Nucleus accumbens (tissue), 56 donors: Measurements from ENCODE around the gene GOLGA8T.
"Not testable (repeated sequence)": the region's sequence is repeated elsewhere in the genome, so short reads cannot be mapped to it uniquely, and the experiment has no call there.

ENCODE experiments used
- DNase-seq, 56 donors: peaks; one replicate each; lab custom pipeline; 2025; lab: John Stamatoyannopoulos, UW

GOLGA8T gene, protein sequence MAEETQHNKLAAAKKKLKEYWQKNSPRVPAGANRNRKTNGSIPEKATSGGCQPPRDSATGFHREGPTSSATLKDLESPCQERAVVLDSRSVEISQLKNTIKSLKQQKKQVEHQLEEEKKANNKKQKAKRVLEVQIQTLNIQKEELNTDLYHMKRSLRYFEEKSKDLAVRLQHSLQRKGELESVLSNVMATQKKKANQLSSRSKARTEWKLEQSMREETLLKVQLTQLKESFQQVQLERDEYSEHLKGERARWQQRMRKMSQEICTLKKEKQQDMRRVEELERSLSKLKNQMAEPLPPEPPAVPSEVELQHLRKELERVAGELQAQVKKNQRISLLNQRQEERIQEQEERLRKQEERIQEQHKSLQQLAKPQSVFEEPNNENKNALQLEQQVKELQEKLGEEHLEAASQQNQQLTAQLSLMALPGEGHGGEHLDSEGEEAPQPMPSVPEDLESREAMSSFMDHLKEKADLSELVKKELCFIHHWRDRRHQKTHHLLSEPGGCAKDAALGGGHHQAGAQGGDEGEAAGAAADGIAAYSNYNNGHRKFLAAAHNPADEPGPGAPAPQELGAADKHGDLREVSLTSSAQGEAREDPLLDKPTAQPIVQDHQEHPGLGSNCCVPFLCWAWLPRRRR

DNA sequence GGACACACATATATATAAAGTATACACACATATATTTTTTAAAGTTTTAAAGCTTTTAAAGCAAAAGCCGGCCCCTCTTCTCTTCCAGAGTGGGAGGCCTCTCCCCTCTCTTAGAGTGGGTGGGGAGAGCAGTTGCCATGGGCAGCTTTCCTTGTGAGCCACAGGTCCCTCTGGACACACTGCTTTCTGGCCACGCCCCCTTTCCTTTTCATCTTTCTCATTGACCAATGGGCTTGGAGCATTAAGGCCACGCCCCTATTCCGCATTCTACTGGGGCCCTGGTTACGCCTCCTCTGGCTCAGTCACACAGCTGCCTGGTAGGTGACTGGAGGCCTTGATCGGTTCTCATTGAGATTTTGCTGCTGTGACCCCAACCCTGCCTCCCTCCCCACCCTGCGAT, at the start of gene GOLGA8T:
Gene GOLGA8T (plus strand): TSS at position 301 of the 400 bp plus-strand sequence. CDS start 98 bp downstream, at position 399.
- not testable (repeated sequence) for DNase-seq

DNA sequence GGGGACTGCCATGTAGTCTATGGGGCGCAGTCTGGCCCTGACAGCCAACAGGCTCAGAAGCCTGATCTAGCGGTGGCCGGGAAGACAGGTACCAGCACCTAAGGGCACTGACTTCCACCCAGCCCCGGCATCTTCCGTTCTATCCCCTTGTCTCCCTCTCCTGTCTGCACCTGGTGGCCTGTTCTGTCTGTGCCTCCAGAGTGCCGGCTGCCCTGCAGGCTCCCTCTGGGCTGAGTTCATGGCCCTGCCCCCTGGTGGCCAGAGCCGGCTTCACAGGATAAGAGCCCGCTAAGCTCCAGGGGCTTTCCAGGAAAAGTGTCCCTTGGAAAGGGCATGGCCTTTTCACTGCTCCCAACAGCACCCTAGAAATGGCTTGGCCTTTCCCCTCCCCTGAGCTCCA, 37.0 kb upstream of the GOLGA8T start:
- DNase-seq: not testable (repeated sequence)

DNA sequence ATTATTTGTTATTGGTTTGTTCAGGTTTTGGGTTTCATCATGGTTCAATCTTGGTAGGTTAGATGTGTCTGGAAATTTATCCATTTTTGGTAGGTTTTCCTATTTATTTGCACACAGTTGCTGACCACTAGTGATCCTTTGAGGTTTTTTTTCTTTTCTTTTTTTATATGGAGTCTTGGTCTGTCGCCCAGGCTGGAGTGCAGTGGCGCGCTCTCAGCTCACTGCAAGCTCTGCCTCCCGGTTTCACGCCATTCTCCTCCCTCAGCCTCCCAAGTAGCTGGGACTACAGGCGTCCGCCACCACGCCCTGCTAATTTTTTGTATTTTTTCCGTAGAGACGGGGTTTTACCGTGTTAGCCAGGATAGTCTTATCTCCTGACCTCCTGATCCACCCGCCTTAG, 32.0 kb upstream of the GOLGA8T start:
- not testable (repeated sequence) for DNase-seq

DNA sequence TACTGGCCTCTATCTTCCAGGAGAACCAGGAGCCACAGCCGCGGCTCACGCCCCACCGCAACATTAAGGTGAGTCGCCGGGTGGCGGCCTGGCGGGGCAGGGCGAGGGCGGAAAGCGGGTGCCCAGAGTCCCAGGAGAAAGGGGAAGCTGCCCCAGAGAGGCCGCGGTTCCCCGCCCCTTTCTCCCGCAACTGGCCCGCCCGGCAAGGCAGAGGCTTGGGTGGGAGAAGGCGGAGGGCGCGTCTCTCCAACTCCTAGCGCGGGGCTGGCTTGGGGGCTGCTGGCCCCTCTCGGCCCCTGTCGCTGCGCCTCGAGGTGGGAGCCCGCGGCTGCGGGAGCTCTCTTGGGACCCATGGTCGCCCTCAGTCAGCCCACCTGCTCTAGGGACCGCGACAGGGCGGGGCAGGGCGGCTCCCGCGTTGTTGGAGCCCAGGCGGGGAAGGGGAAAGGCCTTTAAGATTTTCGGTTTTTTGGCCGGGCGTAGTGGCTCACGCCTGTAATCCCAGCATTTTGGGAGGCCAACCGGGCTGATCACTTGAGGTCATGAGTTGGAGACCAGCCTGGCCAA, 30.8 kb upstream of the GOLGA8T start:
- not testable (repeated sequence) for DNase-seq

DNA sequence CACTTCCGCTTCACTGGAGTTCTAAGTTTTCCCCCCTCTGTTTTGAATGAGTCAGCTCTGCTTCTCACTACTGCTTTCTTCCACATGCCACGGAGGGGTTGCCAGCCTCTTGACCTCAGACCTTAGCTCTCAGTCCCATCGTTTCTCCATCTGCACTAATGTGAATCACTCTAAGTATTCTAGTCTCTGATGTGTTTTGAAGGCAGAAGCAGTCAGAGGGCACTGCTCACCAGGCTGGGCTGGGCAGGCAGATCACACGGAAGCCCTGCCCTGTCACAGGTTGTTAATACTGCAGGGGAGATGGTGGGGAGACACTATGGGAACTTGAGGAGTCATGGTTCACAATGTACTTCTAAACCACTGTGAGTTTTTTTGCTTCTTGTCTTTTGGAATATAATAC, 24.3 kb upstream of the GOLGA8T start:
- not testable (repeated sequence) for DNase-seq

DNA sequence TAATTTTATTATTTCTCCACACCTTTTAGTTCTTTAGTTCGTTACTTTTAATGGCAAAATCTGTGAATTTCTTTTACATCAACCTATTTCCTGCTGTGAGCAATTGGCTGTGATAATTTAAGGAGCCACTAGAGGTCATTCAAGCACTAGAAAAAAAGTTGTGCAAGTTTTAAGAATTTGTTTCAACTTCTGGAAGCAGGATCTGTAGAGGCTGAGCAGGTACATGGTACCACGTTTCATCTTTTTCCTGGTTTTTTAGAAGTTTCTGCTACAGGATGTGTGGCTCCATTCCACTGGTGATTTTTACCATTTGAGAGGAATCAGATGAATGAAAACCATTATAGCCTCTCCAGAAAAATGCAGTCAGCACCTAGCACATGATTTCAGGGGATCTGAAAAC, 4.8 kb upstream of the GOLGA8T start:
- not testable (repeated sequence) for DNase-seq

DNA sequence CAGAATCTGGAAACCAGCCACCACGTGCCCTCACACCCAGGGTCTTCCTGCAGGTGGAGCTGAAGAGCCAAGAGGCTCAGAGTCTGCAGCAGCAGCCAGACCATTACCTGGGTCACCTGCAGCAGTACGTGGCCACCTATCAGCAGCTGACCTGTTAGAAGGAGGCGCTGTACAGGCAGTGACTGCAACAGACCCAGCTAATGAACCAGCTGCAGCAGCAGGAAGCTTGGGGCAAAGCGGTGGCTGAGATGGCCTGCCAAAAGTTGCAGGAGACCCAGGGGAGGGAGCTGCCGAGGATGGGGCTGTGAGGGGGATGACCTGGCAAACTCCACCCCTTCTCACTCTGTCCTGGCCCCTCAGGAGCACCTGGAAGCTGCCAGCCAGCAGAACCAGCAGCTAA, 8.4 kb downstream of the GOLGA8T start:
- not testable (repeated sequence) for DNase-seq

DNA sequence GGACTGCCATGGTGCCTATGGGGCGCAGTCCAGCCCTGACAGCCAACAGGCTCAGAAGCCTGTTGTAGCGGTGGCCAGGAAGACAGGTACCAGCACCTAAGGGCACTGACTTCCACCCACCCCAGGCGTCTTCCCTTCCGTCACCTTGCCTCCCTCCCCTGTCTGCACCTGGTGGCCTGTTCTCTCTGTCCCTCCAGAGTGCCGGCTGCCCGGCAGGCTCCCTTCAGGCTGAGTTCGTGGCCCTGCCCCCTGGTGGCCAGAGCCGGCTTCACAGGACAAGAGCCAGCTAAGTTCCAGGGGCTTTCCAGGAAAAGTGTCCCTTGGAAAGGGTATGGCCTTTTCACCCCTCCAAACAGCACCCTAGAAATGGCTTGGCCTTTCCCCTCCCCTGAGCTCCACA, 15.0 kb downstream of the GOLGA8T start:
- not testable (repeated sequence) for DNase-seq

DNA sequence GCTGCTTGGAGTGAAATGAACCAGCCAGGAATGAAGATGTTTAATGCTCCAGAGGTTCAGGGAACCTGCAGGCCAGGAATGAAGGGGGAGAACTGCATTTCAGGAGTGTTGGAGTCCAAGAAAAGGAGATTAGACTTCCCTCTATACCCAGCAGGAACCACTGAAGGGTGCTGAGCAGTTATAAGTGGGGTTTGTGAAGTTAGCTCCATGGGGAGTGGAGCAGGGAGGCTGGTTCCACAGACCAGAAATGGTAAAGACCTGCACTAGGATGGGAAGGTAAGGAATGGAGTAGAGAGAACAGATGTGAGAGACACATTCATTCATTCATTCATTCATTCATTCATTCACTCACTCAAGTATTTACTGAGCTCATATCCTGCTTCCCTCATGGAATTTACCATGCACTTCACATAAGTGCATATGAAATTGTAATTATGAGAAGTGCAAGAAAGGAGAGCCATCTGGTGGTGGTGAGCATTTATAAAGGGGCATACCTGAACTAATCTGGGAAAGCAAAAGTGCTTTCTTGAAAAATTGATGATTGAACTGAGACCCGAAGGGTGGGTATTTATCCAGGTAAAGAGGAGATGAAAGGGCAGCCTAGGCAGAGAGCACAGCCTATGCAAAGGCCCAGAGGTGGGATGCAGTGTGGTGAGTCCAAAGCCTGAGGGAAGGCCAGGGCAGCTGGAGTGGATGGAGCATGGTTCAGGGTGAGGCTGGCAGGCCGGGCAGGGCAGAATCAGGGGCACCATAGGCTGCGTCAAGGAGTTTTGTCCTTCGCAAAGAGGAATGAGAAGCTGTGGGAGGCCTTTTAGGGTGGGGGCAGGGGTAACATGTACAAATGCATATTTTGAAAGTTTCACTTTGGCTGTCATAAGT, 27.9 kb downstream of the GOLGA8T start:
- DNase-seq: not testable (repeated sequence)

DNA sequence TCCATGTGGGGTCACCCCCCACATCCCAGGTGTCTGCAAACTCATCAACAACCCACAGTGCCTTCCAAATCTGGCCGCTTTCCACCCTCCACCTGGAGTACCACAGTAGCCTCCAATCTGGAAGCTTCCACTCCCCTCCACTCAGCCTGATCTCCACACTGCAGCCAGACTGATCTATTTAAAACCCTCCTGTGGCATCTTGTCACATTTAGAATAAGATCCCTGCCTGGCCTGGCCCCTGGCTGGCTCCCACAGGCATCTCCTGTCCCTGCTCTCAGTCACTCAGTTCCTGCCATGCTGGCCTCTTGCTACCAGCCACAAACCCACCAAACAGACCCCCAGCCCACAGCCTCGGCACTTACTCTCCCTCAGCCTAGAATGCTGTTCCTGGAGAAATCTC, 28.9 kb downstream of the GOLGA8T start:
- DNase-seq: not testable (repeated sequence)

DNA sequence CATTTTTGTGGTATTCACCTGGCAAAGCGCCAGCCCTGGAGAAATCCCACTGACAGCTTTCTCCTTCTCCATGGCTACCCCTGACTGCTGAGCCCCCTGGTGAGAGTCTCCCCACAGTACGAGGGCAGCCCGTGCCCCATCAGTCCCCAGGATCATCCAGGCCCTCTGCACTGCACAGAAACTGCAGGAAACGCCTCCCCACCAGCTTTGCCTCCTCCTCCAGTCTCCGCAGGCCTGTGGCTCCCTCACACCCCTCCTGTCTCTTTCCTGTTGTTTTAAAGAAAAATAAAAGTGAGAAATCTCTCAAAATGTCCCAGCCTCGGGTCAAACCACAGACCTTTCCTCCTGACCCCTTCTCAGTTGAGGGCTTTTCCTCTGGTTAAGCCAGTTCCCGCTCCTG, 29.4 kb downstream of the GOLGA8T start:
- DNase-seq: not testable (repeated sequence)

DNA sequence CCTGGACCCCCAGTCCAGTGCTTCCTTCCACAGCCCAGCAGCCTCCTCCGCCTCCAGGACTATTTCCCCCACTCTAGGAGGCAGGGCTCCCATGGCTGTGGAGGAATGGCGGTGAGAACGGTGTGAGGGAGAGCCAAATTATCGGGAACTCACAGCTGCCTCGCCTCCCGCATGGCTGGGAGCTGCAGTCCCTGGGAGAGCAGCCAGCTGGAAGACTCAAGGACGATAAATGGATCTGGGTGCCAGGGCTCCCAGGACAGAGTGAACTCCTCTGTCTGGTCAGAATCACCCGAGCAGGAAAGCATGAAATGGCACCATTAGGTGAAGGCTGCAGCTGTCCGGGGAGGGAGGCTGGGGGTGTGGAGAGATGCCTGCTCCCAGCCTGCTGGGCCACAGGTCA, 32.6 kb downstream of the GOLGA8T start:
- DNase-seq: not testable (repeated sequence)

DNA sequence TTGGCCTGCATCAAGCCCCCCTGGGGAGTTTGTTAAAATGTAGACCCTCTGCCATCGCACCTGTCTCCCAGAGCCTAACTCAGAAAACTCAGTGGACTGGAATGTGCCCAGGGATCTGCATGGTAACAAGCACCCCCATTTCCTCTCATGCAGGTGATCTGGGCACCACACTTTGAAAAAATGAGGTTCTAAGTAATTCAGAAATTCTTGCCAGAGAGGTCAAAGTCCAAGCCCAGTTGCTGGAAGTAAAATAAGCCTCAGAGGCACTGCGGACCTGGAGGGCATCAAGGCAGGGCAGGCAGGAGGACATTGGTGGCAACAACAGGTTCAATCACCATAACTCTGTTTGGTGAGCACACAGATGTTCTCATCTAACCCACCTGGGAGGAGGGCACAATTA, 33.0 kb downstream of the GOLGA8T start:
- DNase-seq: not testable (repeated sequence)

DNA sequence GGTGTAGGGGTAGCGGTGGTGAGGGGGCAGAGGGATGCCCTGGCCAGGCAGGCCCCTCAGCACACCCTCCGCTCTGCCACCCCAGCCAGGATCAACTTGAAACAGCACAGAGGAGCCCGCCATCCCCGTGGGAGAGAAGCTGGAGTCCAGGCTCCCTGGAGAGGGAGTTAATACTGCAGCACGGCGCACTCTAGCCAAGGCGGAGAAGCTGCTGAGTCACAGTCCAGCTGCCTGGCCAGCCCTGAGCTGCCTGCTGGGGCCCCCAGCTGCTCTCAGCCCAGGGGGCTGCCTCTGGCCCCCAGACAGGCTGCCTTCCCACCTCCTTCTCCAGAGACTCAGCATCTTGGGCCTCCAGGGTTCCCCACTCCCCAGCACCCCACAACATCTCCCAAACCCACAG, 36.6 kb downstream of the GOLGA8T start:
- not testable (repeated sequence) for DNase-seq

DNA sequence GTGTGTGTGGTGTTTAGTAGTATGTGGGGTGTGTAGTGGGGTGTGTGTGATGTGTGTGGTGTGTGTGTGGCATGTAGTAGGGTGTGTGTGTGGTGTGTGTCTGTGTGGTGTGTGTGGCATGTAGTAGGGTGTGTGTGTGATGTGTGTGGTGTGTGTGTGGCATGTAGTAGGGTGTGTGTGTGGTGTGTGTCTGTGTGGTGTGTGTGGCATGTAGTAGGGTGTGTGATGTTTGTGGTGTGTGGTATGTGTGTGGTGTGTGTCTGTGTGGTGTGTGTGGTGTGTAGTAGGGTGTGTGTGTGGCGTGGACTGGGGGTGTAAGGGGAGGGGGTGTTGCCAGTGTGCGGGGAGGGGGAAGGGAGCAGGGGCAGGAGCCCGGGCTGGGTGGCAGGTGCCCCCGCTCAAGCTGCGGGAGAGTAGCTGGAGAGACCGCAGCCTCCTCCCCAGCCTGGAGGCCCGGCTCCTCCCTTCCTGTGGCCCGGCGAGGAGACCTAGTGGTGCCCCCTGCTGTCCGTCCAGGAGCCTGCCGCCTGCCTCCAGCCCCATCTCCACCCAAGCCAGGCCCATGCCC, 38.3 kb downstream of the GOLGA8T start:
- not testable (repeated sequence) for DNase-seq

DNA sequence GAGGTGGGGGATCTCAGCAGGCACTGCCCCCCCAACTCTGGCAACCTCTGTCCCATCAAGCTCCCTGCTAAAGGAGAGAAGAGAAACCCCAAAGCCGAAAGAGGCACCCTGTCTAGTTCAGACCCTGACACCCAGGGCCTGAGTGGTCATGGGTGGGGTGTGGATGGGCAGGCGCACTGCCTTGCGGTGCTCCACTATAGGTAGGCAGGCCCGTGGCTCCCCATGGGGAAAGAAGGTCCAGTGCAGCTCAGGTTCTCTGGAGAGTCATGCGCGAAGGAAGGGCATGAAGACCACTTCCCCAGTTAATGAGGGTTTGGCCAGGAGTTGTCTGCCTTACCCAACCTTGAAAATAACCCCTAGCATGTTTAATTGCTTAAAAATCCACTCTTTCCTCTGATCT, 40.4 kb downstream of the GOLGA8T start:
- not testable (repeated sequence) for DNase-seq

DNA sequence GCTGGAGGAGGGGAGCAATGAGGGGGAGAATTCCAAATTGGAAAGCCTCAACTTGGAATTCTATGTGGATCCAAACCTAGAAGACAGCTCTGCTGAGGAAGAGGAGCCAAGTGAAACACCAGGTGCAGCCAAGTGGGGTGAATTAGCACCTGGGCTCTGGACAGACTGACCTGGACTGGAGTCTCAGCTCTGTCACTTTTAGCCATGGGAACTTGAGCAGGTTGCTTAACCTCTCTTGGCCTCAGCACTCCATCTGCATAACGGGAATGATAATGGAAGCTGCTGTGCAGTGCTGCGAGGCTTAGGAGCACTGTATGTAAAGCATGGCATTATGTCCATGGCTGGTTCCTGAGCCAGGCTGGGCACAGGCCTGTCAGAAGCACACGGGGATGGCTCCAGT, 41.8 kb downstream of the GOLGA8T start:
- DNase-seq: not testable (repeated sequence)

DNA sequence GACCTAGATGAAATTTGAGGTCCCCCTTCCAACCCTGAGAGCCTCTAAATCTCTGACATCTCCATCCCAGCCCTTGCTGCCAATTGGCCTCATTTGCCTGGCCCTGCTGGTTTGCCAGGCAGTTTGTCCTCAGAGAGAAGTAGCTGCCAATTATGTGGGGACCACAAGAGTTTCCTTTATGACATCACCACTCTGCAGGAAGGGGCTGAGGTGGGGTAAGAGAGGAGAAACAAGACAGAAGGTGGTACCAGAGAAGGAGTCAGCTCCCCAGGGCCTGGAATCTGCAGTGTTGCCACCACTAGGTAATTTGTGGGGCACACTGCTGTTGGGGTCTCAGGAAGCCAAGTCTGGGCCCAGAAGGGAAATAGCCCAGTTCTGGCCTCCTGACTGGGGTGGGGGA, 45.0 kb downstream of the GOLGA8T start:
- DNase-seq: not testable (repeated sequence)

DNA sequence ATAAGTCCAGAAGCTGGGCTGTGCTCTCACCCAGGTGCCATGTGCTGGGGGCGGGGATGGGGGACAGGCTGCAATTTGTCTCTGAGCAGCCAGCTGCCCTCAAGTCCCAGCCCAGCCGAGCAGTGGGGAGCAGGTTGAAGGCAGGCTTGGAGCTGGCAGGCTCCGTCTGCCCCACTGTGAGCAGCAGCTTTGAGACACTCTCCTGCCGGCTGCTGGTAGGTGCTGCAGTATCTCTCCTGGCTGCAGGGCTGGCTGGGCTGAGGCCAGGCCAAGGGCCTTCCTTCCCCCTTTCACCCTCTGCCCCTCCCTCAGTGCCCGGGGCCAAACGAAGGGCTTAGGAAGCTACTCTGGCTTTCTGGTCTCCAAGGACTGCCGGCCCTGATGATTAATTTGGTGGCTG, 50.6 kb downstream of the GOLGA8T start:
- DNase-seq: not testable (repeated sequence)

DNA sequence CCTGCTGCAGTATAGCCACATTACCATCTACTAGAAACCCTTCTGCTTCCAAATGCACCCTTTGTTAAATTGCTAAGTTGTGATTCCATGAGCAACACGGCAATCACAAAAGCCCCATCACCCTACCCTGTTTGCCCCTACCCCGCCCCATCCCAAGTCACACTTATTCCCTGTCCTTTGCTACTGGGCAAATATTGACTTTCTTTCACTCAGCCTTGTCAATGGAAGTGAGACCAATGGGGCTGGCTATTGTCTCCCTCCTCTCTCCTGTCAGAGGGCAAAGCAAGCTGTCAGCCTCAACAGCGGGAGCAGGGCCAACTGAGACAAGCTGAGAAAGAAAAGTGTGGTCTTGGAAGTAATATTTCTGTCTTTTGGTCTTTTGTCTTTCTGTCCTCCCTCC, 52.6 kb downstream of the GOLGA8T start:
- DNase-seq: not testable (repeated sequence)
